GM04503 (cell line): Measurements from ENCODE around the gene F8.
"Not testable (repeated sequence)": the region's sequence is repeated elsewhere in the genome, so short reads cannot be mapped to it uniquely, and the experiment has no call there.

Experiments
- DNase-seq: peaks from one replicate; pipeline ENCODE4 v3.0.0-alpha.2; 2012; ENCODE audit warnings: low read depth

Gene F8

GRCh38 chrX:155028877-155029291 lies 6.4 kb upstream of the F8 start:
- no peak for DNase-seq

- no peak for DNase-seq
Observed at GRCh38 chrX:155028129-155028528, 5.6 kb upstream of the F8 start.

- peak; percentile 37 for DNase-seq
Observed at GRCh38 chrX:155027509-155028066, 5.1 kb upstream of the F8 start.

GRCh38 chrX:155026727-155027508 lies 4.4 kb upstream of the F8 start, which contains the start of gene FUNDC2:
Gene FUNDC2, plus strand, starts transcription at chrX:155026844. Its CDS starts 95 bp downstream, at chrX:155026939.
- peak; percentile 61 for DNase-seq

- no peak for DNase-seq
Observed at GRCh38 chrX:155026420-155026726, 3.9 kb upstream of the F8 start.

GRCh38 chrX:155023907-155024833 lies 1.6 kb upstream of the F8 start:
- no peak for DNase-seq

- no peak for DNase-seq
Observed at GRCh38 chrX:155020591-155020990, 1.9 kb downstream of the F8 start.

GRCh38 chrX:155009994-155010472 lies 12.5 kb downstream of the F8 start:
- no peak for DNase-seq

GRCh38 chrX:155008578-155008977 lies 13.9 kb downstream of the F8 start:
- not testable (repeated sequence) for DNase-seq

- not testable (repeated sequence) for DNase-seq
Observed at GRCh38 chrX:155006913-155007671, 15.4 kb downstream of the F8 start.

GRCh38 chrX:155006379-155006778 lies 16.1 kb downstream of the F8 start:
- not testable (repeated sequence) for DNase-seq

- DNase-seq = no peak
Observed at GRCh38 chrX:155005190-155005589, 17.3 kb downstream of the F8 start.

GRCh38 chrX:155001873-155002272 lies 20.6 kb downstream of the F8 start:
- DNase-seq = no peak

- no peak for DNase-seq
Observed at GRCh38 chrX:155000841-155001240, 21.7 kb downstream of the F8 start.

GRCh38 chrX:154998204-154998880 lies 24.2 kb downstream of the F8 start:
- no peak for DNase-seq

GRCh38 chrX:154991476-154991875 lies 31.0 kb downstream of the F8 start:
- DNase-seq = no peak

GRCh38 chrX:154991039-154991438 lies 31.5 kb downstream of the F8 start:
- DNase-seq = no peak

GRCh38 chrX:154990496-154990895 lies 32.0 kb downstream of the F8 start:
- no peak for DNase-seq

GRCh38 chrX:154988719-154989118 lies 33.8 kb downstream of the F8 start:
- no peak for DNase-seq

- DNase-seq = no peak
Observed at GRCh38 chrX:154987940-154988339, 34.6 kb downstream of the F8 start.
